ENCODE data around the gene CYP27B1. TPM values are rescaled to one million over a fixed set of nuclear protein-coding genes. Genes with fewer than 3 reads are reported as not detected.
A peak's percentile ranks its signal among the peaks of the same experiment; 100 is the strongest.

The CYP27B1 gene
- total and polyA plus RNA-seq, 9 of the 15 experiments (the other 6 are each of a cell fraction or from before 2014, with no cell fraction given): 0.18 to 4.2 (median 1.8) TPM

- H3K27me3 ChIP-seq (ENCODE audit: control insufficient read depth in 2 of 2, insufficient read depth in 2 of 2, low read length in 2 of 2): no peaks in the 10 kb centered on the region
- in situ Hi-C loops (cut with MboI): no loop called here
- peak; percentile 67 for FAIRE-seq
- 0 out of 2 replicates have a peak overlapping the region, but pooled peaks have one; percentile 9 for H3K4me3 ChIP-seq
- CTCF ChIA-PET (ENCODE audit: low intra/inter-chr PET ratio): no interaction called here
- H3K27ac ChIP-seq (ENCODE audit: extremely low read depth, low read depth, low read length): peak overlapping the region; percentile 71
- ATAC-seq: no peak
- 29% methylated on average over 1 of the region's 1 CpG for WGBS (ENCODE audit: insufficient coverage, low coverage, missing lambda C conversion rate)
- peaks cover 47% of the 10 kb centered on the region for H3K79me2 ChIP-seq (ENCODE audit: control insufficient read depth, insufficient read depth, low read length)
- no peaks in the 10 kb centered on the region for H4K20me1 ChIP-seq (replicated peaks; ENCODE audit: control insufficient read depth, insufficient read depth, low read length)
- H3K4me1 ChIP-seq (replicated peaks in 1 of 2; ENCODE audit: control insufficient read depth in 2 of 2, insufficient read depth in 2 of 2, low read length in 2 of 2): peaks cover 39 to 40% of the 10 kb centered on the region in 2 experiments
- peak overlapping the region; percentile 94 for H3K4me2 ChIP-seq (ENCODE audit: insufficient read depth, low read length)
- no peaks in the 10 kb centered on the region for H3K9me3 ChIP-seq (replicated peaks; ENCODE audit: control insufficient read depth, insufficient read depth, low read depth, low read length)
- H2AFZ ChIP-seq (ENCODE audit: low read depth, low read length): peak overlapping the region; percentile 64
- BruUV-seq (replicated peaks): no TSS peak
- intact Hi-C loops (cut with micrococcal nuclease): loop anchor here (2.0 kb wide), 1 partner anchor 19 kb away; the partner anchor contains the start of genes EEF1AKMT3 and METTL1
- H3K9me1 ChIP-seq (ENCODE audit: control insufficient read depth, insufficient read depth, low read length): no peaks in the 10 kb centered on the region
- DNase-seq (ENCODE audit: extremely low read depth in 1 of 4, low spot score in 3 of 4): peak in 1 of 4 experiments; percentile 68
- H3K36me3 ChIP-seq (ENCODE audit: control insufficient read depth, insufficient read depth, low read length): peaks cover 39% of the 10 kb centered on the region
- POLR2A ChIA-PET: interaction anchor here (0.9 to 1.0 kb wide), 4 partner anchors 8 to 22 kb away, joined by 3 to 5 read pairs (median 3); partner anchors contain the start of genes EEF1AKMT3 and METTL1
- H3K9ac ChIP-seq (ENCODE audit: insufficient read depth in 1 of 2, low read depth in 2 of 2, low read length in 2 of 2): peak overlapping the region in 1 of 2 experiments; percentile 41; a peak in 1 of 4 replicates
- no peak for TF ChIP-seq HOMEZ (CRISPR knock-in tag; IDR thresholded peaks at IDR 0.05)
- peak; percentile 27 for TF ChIP-seq TCF3 (CRISPR knock-in tag; IDR thresholded peaks at IDR 0.05)
- TF ChIP-seq, protein P1, sequence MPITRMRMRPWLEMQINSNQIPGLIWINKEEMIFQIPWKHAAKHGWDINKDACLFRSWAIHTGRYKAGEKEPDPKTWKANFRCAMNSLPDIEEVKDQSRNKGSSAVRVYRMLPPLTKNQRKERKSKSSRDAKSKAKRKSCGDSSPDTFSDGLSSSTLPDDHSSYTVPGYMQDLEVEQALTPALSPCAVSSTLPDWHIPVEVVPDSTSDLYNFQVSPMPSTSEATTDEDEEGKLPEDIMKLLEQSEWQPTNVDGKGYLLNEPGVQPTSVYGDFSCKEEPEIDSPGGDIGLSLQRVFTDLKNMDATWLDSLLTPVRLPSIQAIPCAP (CRISPR knock-in tag; IDR thresholded peaks at IDR 0.05; ENCODE audit: borderline replicate concordance): no peak
- TF ChIP-seq CBFA2T3 (IDR thresholded peaks at IDR 0.05): peak; percentile 19; the same call in 1 of the 2 replicates
- TF ChIP-seq BHLHE40 (IDR thresholded peaks at IDR 0.05; ENCODE audit: low read length): no peak
- 0 out of 2 replicates have a peak, but pooled peaks have one; percentile 18 for TF ChIP-seq LEF1 (IDR thresholded peaks at IDR 0.05)
- TF ChIP-seq ARID1B (IDR thresholded peaks at IDR 0.05): peak; percentile 27; the same call in 1 of the 2 replicates
- no peak for TF ChIP-seq ZKSCAN1 (IDR thresholded peaks at IDR 0.05; ENCODE audit: low read depth, low read length)
Observed at GRCh38 chr12:57753756-57754337, 13.0 kb downstream of the CYP27B1 start.
